Coronary artery (tissue), 2 donors: ENCODE measurements around the gene CLK3.
A peak's percentile ranks its signal among the peaks of the same experiment; 100 is the strongest.

Experiments used
- DNase-seq: peaks from one replicate; pipeline ENCODE4 v3.0.0-alpha.2; 2017; ENCODE audit warnings: low spot score
- H3K27ac ChIP-seq, 2 donors: fragments of 200-600 bp; sonication (generic); one replicate each; pipeline ENCODE4 v1.5.1; 2016 to 2019
- H3K4me3 ChIP-seq: fragments of 200-600 bp; sonication (generic); 2 replicates; pipeline ENCODE4 v1.5.1; 2016; ENCODE audit warnings: mild to moderate bottlenecking, moderate library complexity
- TF ChIP-seq, protein P1 (sequence below): fragments of 200-600 bp; sonication (generic); IDR thresholded peaks from one replicate; pipeline ENCODE4 v1.5.1; 2019; ENCODE audit warnings: antibody characterized with exemption

CLK3 gene

DNA sequence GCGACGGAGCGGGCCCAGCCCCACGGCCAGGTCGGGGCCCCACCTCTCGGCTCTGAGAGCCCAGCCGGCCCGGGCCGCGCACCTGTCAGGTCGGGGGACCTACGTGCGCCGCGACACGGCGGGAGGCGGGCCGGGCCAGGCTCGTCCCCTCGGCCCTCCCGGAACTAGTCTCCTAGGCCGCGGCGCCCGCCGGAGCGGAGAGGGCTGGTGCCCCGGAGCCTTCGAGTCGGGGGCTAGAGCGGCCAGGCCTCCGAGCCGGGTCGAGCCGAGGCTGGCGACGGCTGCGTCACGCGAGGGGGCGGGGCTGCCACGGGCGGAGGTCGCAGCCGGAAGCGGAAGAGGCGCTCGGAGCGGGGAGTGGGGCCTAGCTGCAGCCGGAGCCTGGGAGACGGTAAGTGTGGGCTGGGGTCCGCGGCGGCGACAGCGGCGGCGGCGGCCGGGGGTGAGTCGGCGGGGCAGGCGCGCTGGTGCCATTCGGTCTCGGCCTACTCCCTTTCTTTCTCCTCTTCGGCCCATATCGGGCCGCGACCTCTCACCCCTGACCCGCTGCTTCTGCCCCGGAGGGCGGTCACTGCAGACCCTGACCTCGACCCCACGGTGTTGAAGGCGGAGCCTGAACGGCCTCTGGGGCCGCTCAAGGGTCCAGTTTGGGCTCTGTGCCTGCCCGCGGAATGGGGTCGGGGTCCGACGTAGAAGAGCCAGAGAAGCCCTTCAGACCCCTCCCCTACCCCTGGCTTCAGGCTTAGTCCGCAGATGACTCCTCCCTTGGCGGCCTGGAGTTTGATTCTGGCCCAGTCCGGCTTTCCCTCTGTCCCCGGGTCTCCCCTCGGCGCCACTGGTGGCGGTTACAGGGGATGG is at the start of gene CLK3:
CLK3 (plus strand) TSS at position 329 of the 858 bp plus-strand sequence. CDS start 3,361 bp downstream, outside the sequence.
- DNase-seq, result peak; percentile 95
- Histone ChIP-seq H3K4me3 (peak within 1 kb of the TSS; percentile 97), H3K27ac (peak within 1 kb of the TSS; percentile 98 to 99)
- TF ChIP-seq, protein P1, sequence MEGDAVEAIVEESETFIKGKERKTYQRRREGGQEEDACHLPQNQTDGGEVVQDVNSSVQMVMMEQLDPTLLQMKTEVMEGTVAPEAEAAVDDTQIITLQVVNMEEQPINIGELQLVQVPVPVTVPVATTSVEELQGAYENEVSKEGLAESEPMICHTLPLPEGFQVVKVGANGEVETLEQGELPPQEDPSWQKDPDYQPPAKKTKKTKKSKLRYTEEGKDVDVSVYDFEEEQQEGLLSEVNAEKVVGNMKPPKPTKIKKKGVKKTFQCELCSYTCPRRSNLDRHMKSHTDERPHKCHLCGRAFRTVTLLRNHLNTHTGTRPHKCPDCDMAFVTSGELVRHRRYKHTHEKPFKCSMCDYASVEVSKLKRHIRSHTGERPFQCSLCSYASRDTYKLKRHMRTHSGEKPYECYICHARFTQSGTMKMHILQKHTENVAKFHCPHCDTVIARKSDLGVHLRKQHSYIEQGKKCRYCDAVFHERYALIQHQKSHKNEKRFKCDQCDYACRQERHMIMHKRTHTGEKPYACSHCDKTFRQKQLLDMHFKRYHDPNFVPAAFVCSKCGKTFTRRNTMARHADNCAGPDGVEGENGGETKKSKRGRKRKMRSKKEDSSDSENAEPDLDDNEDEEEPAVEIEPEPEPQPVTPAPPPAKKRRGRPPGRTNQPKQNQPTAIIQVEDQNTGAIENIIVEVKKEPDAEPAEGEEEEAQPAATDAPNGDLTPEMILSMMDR, result no peak

DNA sequence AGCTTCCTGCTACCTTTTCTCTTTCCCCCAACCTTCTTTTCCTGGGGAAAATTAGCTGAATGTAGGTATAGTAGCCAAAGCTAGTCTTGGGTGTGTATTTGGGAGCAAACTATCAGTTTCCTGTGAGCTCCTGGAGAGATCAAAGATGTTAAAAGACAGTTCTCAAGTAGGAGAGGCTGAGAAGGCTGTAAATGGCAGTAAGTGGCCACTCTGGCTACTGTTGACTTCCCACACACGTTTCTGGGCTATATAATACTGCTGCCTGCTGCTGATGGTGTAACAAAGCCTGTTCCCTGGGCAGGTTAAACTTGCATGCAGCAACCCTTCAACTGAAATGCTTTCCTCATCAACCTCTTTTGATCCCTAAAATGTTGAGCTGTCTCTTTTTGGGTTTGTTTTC is 47.0 kb upstream of the CLK3 start:
- TF ChIP-seq, protein P1, result no peak
- Histone ChIP-seq H3K27ac (no peak overlapping the region), H3K4me3 (no peak overlapping the region)
- no peak for DNase-seq

DNA sequence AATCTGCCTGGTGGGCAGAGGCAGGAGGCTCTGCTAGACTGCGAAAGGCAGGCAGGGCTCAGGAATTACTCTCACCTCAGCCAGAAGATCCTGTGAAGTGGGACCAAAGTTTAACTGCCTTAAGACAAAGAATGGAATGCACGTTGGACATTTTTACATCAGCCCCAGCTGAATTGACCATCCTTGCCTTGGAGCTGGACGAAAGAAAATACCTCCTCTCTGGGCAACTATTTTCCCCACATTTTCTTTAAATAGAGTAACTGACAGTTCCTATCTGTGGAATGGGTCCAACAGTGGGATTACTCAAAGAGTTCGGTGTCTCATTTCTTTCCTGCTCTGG is 45.9 kb upstream of the CLK3 start:
- TF ChIP-seq, protein P1, result no peak
- no peak overlapping the region for H3K4me3 ChIP-seq
- no peak for DNase-seq
- H3K27ac ChIP-seq, result peak overlapping the region in 1 of 2 donors; percentile 78

DNA sequence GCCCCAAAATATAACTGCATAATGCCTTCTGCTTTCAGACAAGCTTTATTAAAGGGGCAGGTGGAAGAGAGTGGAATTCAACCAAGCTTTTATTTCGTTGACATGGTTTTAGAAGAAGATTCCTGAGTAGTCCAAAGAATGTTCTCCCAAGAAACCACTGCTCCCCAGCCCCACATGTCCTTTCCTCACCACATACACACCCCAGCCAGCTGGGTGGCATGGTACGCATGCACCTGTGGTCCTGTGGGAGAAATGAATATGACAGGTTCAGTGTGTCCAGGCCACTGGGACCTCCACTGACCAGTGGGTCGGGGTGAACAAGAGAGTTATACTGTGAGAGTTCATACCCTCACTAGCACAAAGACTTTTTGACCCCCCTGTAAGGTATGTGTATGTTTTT is 44.4 kb upstream of the CLK3 start:
- DNase-seq, result no peak

DNA sequence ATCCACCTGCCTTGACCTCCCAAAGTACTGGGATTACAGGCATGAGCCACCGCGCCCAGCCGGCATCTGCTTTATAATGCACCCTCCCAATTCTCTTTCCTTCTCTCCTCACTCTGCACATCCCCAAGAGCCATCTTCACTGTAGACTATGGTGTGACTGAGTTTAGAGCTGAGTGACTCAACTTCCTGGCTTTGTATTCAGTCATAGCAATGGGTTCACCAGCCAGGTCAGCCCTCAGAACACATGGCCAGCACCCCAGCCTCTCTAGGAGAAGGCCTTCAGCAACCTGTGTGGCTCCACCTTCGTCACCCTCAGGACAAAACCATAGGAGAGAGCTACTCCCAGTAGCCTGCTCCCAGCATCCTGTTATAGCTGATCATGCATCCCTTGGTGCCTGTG is 41.6 kb upstream of the CLK3 start:
- no peak for DNase-seq
- Histone ChIP-seq H3K27ac (no peak overlapping the region), H3K4me3 (no peak overlapping the region)
- TF ChIP-seq, protein P1, result no peak

More for the DNA sequence above, 44.4 kb upstream of the CLK3 start:
- no peak overlapping the region for H3K27ac ChIP-seq
- TF ChIP-seq, protein P1, result no peak
- H3K4me3 ChIP-seq, result no peak overlapping the region

DNA sequence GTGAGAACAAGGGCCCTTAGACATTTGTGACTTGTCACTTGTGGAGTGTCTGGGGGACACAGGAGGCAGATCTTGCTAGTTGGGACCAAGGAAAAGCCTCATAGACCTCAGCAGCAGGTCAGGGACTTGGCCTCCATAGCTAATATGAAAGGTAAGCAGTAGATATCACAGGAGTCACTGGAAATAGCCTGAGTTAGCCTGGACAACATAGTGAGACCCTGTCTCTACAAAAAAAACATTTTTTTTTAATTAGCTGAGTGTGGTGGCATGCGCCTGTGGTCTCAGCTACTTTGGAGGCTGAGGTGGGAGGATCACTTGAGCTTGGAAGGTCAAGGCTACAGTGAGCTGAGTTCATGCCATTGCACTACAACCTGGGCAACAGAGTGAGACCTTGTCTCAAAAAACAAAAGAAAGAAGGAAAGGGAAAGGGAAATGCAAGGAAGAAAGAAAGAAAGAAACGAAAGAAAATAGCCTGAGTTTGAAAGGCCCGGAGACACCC is 37.1 kb upstream of the CLK3 start:
- no peak overlapping the region for H3K27ac ChIP-seq
- TF ChIP-seq, protein P1, result no peak
- no peak for DNase-seq
- no peak overlapping the region for H3K4me3 ChIP-seq

DNA sequence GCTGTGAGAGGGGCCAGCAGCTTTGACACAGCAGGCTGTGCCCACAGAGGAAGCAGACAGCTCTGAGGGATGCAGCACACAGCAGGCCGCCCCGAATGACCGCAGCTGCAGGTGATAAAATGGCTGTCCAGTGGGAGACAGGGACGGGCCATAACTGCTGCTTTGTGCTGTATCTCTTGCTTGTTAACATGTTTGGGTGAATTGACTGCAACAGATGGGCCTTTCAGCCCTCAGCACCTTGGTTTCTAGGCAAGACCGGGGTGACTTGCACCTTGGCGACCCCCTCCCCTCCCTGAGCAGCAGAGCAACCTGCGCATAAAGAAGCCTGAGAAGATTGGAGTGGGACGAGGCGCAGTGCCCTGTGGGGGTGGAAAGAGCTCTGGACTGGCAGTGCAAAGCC is 36.6 kb upstream of the CLK3 start:
- DNase-seq, result no peak
- no peak overlapping the region for H3K4me3 ChIP-seq
- H3K27ac ChIP-seq, result no peak overlapping the region
- TF ChIP-seq, protein P1, result no peak
